Uterus (tissue), 4 donors: Measurements from ENCODE around the gene NTF3. TPM values are rescaled to one million over a fixed set of nuclear protein-coding genes. Genes with fewer than 3 reads are reported as not detected.

ENCODE experiments used
- DNase-seq, 2 donors: peaks; one replicate each; pipeline ENCODE4 v3.0.0-alpha.2; 2019 to 2020
- H3K27ac ChIP-seq, 2 donors: fragments of 200-600 bp; sonication (generic); 1 replicate in 1 of 2; 2 replicates in 1 of 2; pipeline ENCODE4 v1.5.1; 2016 to 2018
- H3K27me3 ChIP-seq, 2 donors: fragments of 200-600 bp; sonication (generic); one replicate each; pipeline ENCODE4 v1.5.1; 2018 to 2019; ENCODE audit warnings: control low read depth in 1 of 2
- H3K36me3 ChIP-seq, 2 donors: fragments of 200-600 bp; sonication (generic); one replicate each; pipeline ENCODE4 v1.5.1; 2019; ENCODE audit warnings: control low read depth in 1 of 2
- H3K4me1 ChIP-seq, 2 donors: fragments of 200-600 bp; sonication (generic); one replicate each; pipeline ENCODE4 v1.5.1; 2018 to 2019; ENCODE audit warnings: control low read depth in 1 of 2
- H3K4me3 ChIP-seq, 2 donors: fragments of 200-600 bp; sonication (generic); 1 replicate in 1 of 2; 2 replicates in 1 of 2; pipeline ENCODE4 v1.5.1; 2018 to 2019; ENCODE audit warnings: mild to moderate bottlenecking in 1 of 2
- H3K9me3 ChIP-seq, 2 donors: fragments of 200-600 bp; sonication (generic); one replicate each; pipeline ENCODE4 v1.5.1; 2019; ENCODE audit warnings: control low read depth in 1 of 2
- CTCF ChIP-seq, 4 experiments: fragments of 200-600 bp in 2 of 4; fragments of 450-650 bp in 2 of 4; sonication (generic) in 2 of 4; IDR thresholded peaks; one replicate each; pipeline ENCODE4 v1.5.1; 2016 to 2019; ENCODE audit warnings: antibody characterized with exemption in 4 of 4, mild to moderate bottlenecking in 2 of 4, moderate library complexity in 1 of 4
- POLR2A ChIP-seq, 2 donors: fragments of 450-650 bp; IDR thresholded peaks; one replicate each; pipeline ENCODE4 v1.6.1; 2016; ENCODE audit warnings: antibody characterized with exemption in 2 of 2, mild to moderate bottlenecking in 1 of 2, moderate library complexity in 1 of 2
- intact Hi-C: fragments of 100-400 bp; cut with DNase I; formaldehyde crosslinking; loops from one replicate; pipeline ENCODE4 v1.15.1; 2023; ENCODE audit warnings: low total_unique reads
- total RNA-seq, 4 donors: library from RNA; depleted of rRNA in 3 of 4; stranded (reverse); fragments of >200 nt in 3 of 4; gene quantifications; one replicate each; pipeline versions ENCODE4 v1.1.0 to v1.2.4, GENCODE V29; 2014 to 2023
- donor health status: DM: yes; HTN: yes; CAD: no.

The NTF3 gene
- total RNA-seq, 4 donors from 2014 or later: 0.26 to 7.1 (median 3.5) TPM; not detected in 1

GRCh38 chr12:5476356-5476755, 44.4 kb downstream of the NTF3 start:
- intact Hi-C loops: no loop called here
- Histone ChIP-seq H3K4me1 (no peaks in the 10 kb centered on the region), H3K27me3 (no peaks in the 10 kb centered on the region), H3K4me3 (no peak overlapping the region), H3K36me3 (no peaks in the 10 kb centered on the region), H3K9me3 (no peaks in the 10 kb centered on the region), H3K27ac (no peak overlapping the region)
- no peak for DNase-seq
- TF ChIP-seq POLR2A (IDR thresholded peaks at IDR 0.05): no peak
- no peak for TF ChIP-seq CTCF (IDR thresholded peaks at IDR 0.05)

DNA sequence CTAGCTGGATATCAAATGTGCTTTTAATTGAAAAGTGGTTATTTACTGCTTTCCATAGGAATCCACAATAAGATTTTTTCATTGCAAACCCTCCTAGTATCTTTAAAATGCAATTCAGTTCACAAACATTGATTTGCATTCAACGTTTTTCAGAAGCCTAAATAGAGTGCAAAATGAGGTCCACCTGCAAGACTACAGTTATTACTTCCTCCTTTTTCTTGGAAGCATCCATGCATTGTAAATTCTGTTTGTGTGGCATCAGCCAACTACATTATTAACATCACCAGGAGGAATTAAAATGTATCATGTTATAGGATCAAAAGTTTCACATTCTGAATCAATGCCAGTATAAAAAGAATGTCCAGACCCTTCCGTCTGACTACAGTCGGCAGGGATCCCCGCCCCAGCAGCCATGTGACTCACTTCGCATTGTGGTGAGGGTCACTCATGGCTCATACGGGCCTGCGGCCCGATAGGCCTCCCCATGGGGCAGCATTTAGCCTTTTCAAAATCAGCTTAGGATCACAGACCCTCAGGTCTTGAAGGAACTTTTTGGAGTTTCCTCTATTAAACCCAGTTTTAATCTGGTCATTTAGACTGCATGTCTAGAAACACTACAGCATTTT, 46.3 kb downstream of the NTF3 start:
- Histone ChIP-seq H3K27me3 (no peaks in the 10 kb centered on the region), H3K27ac (no peak overlapping the region), H3K9me3 (no peaks in the 10 kb centered on the region), H3K4me3 (no peak overlapping the region), H3K36me3 (no peaks in the 10 kb centered on the region), H3K4me1 (no peaks in the 10 kb centered on the region)
- no peak for TF ChIP-seq CTCF (IDR thresholded peaks at IDR 0.05)
- no peak for TF ChIP-seq POLR2A (IDR thresholded peaks at IDR 0.05)
- DNase-seq: no peak
- intact Hi-C loops: no loop called here

GRCh38 chr12:5479761-5480160, 47.9 kb downstream of the NTF3 start:
- no peaks in the 10 kb centered on the region for H3K9me3 ChIP-seq
- TF ChIP-seq POLR2A (IDR thresholded peaks at IDR 0.05): no peak
- TF ChIP-seq CTCF (IDR thresholded peaks at IDR 0.05): no peak
- no peak for DNase-seq
- no peak overlapping the region for H3K27ac ChIP-seq
- H3K4me3 ChIP-seq: no peak overlapping the region
- intact Hi-C loops: no loop called here
- H3K4me1 ChIP-seq: no peaks in the 10 kb centered on the region
- H3K36me3 ChIP-seq: no peaks in the 10 kb centered on the region
- H3K27me3 ChIP-seq: no peaks in the 10 kb centered on the region

- no peaks in the 10 kb centered on the region for H3K27me3 ChIP-seq
- no peaks in the 10 kb centered on the region for H3K36me3 ChIP-seq
- no peak for TF ChIP-seq POLR2A (IDR thresholded peaks at IDR 0.05)
- no peak for TF ChIP-seq CTCF (IDR thresholded peaks at IDR 0.05)
- no peaks in the 10 kb centered on the region for H3K4me1 ChIP-seq
- intact Hi-C loops: no loop called here
- no peak overlapping the region for H3K4me3 ChIP-seq
- no peak overlapping the region for H3K27ac ChIP-seq
- H3K9me3 ChIP-seq: no peaks in the 10 kb centered on the region
- no peak for DNase-seq
Observed at GRCh38 chr12:5480218-5480937, 48.5 kb downstream of the NTF3 start.

DNA sequence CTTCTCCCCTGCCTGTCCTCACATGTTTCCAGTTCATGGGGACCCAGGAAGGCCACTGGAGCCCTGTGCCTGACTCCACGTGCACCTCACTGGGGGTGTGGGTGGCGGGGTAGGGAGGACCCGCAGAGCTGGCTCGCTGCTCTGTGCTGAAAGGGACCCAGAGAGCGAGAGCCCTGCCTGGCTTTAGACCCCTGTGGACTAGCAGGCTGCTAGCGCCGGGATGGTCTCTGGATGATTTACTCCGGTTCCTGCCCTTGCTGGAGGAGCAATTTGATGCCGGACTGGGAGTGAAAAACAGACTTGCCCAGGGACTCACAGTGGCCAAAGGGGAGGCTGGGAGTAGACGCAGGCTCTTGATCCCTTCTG, 49.0 kb downstream of the NTF3 start:
- Histone ChIP-seq H3K4me3 (no peak overlapping the region), H3K27ac (no peak overlapping the region), H3K27me3 (no peaks in the 10 kb centered on the region), H3K36me3 (no peaks in the 10 kb centered on the region), H3K9me3 (no peaks in the 10 kb centered on the region), H3K4me1 (no peaks in the 10 kb centered on the region)
- TF ChIP-seq CTCF (IDR thresholded peaks at IDR 0.05): no peak
- no peak for TF ChIP-seq POLR2A (IDR thresholded peaks at IDR 0.05)
- intact Hi-C loops: no loop called here
- DNase-seq: no peak
